H54 (cell line): Measurements from ENCODE around the gene PLCB2.

Experiments
- DNase-seq: peaks from one replicate; pipeline ENCODE4 v3.0.0; 2011; ENCODE audit warnings: low spot score, mixed read lengths; ENCODE audit not compliant: insufficient read length
- FAIRE-seq: peaks from 3 replicates; lab custom pipeline; 2011; peaks lifted over from hg19 to GRCh38; lab: Jason Lieb, UNC
- POLR2A ChIP-seq: IDR thresholded peaks from 2 replicates; pipeline ENCODE4 v1.6.1; 2011; ENCODE audit warnings: low read depth, mild to moderate bottlenecking, low read length

Gene PLCB2

GRCh38 chr15:40296561-40297230 lies 11.0 kb downstream of the PLCB2 start:
- FAIRE-seq (no peak), DNase-seq (no peak)
- TF ChIP-seq POLR2A = no peak

- no peak for TF ChIP-seq POLR2A
- FAIRE-seq = no peak
- DNase-seq = no peak
Measured at GRCh38 chr15:40295877-40296560, 11.7 kb downstream of the PLCB2 start.

GRCh38 chr15:40295297-40295696 lies 12.4 kb downstream of the PLCB2 start:
- no peak for FAIRE-seq
- no peak for DNase-seq
- no peak for TF ChIP-seq POLR2A

DNA sequence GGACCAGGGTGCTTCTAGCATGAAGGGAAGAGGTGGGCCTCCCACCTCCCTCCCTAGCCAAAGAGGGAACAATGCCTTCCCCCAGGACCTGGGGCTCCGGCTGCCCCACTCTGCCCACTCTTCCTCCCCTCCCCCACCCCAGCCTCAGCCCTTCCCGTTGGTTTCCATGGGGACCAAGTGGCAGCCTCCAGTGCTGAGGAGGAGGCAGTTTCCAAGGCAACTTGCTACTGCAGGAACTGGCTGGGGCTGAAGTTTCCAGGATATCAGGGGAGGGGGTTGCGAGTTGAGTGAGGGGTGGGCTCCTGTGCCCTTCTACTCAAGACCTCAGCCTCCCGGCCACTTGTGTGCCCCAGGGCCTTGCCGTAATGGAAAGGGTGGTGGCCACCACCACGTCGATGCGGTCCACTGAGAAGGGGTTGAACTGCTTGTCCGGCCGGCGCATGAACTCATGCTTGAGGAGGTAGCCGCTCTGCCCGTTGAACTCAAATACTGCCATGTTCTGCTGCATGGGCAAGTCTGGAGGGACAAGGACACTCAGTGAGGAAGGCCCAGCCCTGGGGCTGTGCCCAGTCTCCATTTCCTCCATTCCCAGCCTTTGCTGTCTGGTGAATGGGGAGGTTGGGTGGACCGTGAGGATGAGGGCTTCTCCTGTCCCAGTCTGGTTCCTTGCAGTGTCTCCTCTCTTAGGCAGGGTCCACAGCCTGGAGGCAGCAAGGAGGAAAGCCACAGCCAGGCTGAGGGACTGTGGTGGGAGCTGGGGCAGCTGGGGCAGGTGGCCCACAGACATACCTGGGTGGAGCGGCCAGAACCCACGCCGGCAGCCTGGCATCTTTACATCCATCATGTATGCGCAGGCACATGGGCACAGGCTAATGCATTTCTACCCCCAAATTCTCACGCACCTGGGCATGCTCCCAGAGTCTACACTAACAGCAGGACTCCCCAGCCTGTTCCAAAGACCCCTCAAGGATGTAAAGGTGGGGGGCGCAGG lies 13.5 kb downstream of the PLCB2 start:
- DNase-seq (no peak), FAIRE-seq (no peak)
- TF ChIP-seq POLR2A = no peak

GRCh38 chr15:40293006-40293405 lies 14.7 kb downstream of the PLCB2 start:
- no peak for TF ChIP-seq POLR2A
- FAIRE-seq = no peak
- no peak for DNase-seq

DNA sequence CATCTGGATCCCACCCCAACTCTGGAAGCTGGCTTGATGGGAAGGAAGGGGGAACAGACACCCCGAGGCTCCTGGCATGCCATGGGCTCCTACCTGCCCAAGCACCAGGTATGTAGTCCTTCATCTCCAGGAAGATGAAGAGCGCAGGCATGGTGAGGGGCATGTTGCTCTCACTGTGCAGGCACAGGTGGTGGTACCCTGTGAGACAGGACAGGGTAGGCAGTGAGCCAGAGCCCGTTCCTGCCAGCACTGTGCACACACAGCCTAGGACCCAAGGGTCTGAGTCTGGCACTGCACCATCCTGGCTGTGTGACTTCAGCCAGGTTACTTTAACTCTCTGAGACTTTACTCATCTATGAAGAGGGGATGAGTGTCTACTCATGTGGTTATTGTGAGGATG lies 15.5 kb downstream of the PLCB2 start:
- FAIRE-seq = no peak
- no peak for TF ChIP-seq POLR2A
- no peak for DNase-seq

DNA sequence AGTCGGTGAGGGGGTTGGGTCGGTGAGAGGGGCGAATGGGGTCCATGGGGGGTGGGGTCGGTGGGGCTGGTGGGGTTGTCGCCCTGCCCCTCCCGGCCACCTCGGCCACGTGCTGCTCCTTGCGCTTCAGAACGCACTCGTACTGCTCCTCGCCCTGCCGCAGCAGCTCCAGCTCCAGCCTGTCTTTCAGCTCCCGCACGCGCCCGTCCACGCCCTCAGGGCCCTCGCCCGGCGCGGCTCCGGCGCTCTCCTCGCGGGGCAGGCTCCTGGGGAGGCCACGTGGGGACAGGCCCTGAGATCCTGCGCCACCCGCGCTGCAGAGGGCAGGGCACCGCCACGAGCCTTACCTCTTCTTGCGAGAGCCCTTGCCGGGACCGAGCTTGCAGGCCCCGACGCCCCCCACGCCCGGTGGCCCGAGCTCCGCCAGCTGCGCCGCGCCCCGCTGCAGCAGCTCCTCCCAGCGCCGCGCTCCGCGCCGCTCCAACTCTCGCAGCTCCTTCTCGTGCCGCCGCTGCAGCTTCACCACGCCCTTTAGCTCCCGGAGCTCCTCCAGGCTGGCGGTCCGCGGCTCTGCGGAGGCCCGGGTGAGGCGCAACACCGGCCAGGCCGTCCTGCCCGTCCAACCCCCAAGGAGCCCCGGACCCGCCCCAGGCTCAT lies 16.7 kb downstream of the PLCB2 start:
- no peak for DNase-seq
- no peak for FAIRE-seq

DNA sequence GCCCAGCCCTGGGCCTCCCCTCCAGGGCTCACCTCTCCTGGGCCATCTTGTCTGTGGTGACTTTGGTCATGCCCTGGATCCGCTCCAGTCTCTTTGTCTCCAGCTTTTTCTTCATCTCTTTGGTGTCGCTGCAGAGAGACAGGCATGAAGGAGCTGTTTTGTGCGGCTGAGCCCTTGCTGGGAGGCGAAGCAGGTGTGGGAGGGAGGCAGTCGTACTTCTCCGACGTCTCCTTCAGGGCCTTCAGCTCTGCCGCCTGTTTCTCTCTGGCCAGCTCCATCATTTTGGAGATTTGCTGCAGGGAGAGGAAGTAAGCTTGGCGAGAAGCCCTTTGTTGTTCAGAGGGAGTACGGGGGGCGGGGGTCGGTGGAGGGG lies 17.2 kb downstream of the PLCB2 start:
- no peak for TF ChIP-seq POLR2A
- FAIRE-seq (no peak), DNase-seq (no peak)

More for the DNA sequence above, 16.7 kb downstream of the PLCB2 start:
- TF ChIP-seq POLR2A = no peak

- DNase-seq (no peak), FAIRE-seq (no peak)
- no peak for TF ChIP-seq POLR2A
Measured at GRCh38 chr15:40289140-40289775, 18.5 kb downstream of the PLCB2 start.

GRCh38 chr15:40287968-40288367 lies 19.8 kb downstream of the PLCB2 start:
- DNase-seq (no peak), FAIRE-seq (no peak)
- TF ChIP-seq POLR2A = no peak

DNA sequence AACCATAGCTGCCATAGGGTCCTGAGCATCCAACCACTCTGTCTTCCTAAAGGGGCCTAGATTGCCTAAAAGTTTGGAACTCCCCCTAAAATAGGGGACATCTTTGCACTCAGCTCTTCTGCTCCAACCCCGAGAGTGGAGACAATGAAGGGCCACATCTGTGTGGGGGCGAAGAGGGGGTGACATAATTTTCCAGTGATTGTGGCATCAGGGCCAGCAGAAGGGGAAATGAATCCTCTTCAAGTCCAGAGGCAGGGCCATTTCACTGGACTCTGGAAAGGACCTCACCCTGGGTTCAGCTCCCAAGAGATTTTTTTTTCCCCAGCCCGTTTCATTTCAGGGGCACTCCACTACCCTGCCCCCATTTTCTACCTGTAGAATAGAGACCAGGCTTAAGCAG lies 20.2 kb downstream of the PLCB2 start:
- no peak for TF ChIP-seq POLR2A
- DNase-seq = no peak
- FAIRE-seq = no peak

DNA sequence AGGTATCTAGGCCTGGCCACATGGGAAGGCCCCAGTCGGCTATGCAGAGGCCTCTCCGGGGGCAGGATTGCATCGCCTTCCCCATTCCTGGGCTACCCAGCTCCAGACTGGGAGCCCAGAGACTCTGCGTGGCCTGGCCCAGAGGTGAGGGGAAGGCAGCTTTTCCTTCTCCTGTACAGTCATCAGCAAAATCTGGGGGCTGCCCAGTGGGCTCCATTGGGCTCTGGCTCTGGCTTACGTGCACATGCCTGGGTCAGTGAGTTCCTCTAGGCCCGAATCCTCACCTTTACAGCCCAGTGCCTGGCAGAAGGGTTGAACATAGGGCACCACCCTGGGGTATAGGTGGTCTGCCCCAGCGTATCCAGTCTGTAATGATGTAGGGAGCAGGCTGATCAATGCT lies 20.9 kb downstream of the PLCB2 start:
- FAIRE-seq = no peak
- no peak for DNase-seq
- no peak for TF ChIP-seq POLR2A

- FAIRE-seq (no peak), DNase-seq (no peak)
- no peak for TF ChIP-seq POLR2A
Measured at GRCh38 chr15:40286061-40286532, 21.6 kb downstream of the PLCB2 start.
